Measurements from ENCODE around the gene SSBP4. TPM values are rescaled to one million over a fixed set of nuclear protein-coding genes. Genes with fewer than 3 reads are reported as not detected.

SSBP4 gene
- total and polyA plus RNA-seq, 9 of the 15 experiments (the other 6 are each of a cell fraction or from before 2014, with no cell fraction given): 1.1 to 189 (median 39.0) TPM

GRCh38 chr19:18441804-18442788 is 22.9 kb downstream of the SSBP4 start (continued):
- TF ChIP-seq NR4A1 (CRISPR knock-in tag; IDR thresholded peaks at IDR 0.05) (no peak), NR4A1 (tag; IDR thresholded peaks at IDR 0.05) (no peak), CUX1 (CRISPR knock-in tag; IDR thresholded peaks at IDR 0.05) (no peak), CBFB (CRISPR knock-in tag; IDR thresholded peaks at IDR 0.05) (peak; percentile 93; the same call in 1 of the 2 replicates), STAT5A (IDR thresholded peaks at IDR 0.05; ENCODE audit: borderline replicate concordance, low read length) (peak; percentile 55; the same call in 1 of the 2 replicates), TOE1 (IDR thresholded peaks at IDR 0.05; ENCODE audit: borderline replicate concordance) (0 out of 2 replicates have a peak, but pooled peaks have one; percentile 37), TOE1 (CRISPR knock-in tag; IDR thresholded peaks at IDR 0.05; ENCODE audit: borderline replicate concordance, low read depth) (no peak), DLX4 (CRISPR knock-in tag; IDR thresholded peaks at IDR 0.05) (no peak), ELF4 (CRISPR knock-in tag; IDR thresholded peaks at IDR 0.05) (0 out of 2 replicates have a peak, but pooled peaks have one; percentile 29), HNRNPL (IDR thresholded peaks at IDR 0.05; ENCODE audit: low read depth, low read length) (no peak), HDAC1 (IDR thresholded peaks at IDR 0.05) (peak in 1 of 2 experiments; percentile 74; a peak in 2 of 4 replicates), SMARCA4 (IDR thresholded peaks at IDR 0.05) (peak; percentile 55), PCBP1 (IDR thresholded peaks at IDR 0.05; ENCODE audit: low read depth, low read length, poor library complexity, severe bottlenecking) (no peak), THRAP3 (IDR thresholded peaks at IDR 0.05; ENCODE audit: borderline replicate concordance) (0 out of 2 replicates have a peak, but pooled peaks have one; percentile 74), ZNF696 (CRISPR knock-in tag; conservative IDR thresholded peaks at IDR 0.05) (no peak), CHAMP1 (IDR thresholded peaks at IDR 0.05) (no peak), KAT7 (CRISPR knock-in tag; IDR thresholded peaks at IDR 0.05; ENCODE audit: borderline replicate concordance) (no peak), MYC (IDR thresholded peaks at IDR 0.05; ENCODE audit: low read depth, low read length) (no peak), MYC (CRISPR knock-in tag; IDR thresholded peaks at IDR 0.05; ENCODE audit: borderline replicate concordance, low read depth) (no peak), GATA2 (CRISPR knock-in tag; IDR thresholded peaks at IDR 0.05) (0 out of 2 replicates have a peak, but pooled peaks have one; percentile 27)

All from K562 (cell line).